HepG2 (cell line): Measurements from ENCODE around the gene FGD2. TPM values are rescaled to one million over a fixed set of nuclear protein-coding genes. Genes with fewer than 3 reads are reported as not detected.

Experiments
- CBX5 ChIP-seq: sonication (generic); formaldehyde crosslinking; IDR thresholded peaks from 2 replicates; pipeline ENCODE4 v1.4.0; 2020; ENCODE audit warnings: missing genetic modification reagents, borderline replicate concordance
- JARID2 ChIP-seq: sonication (generic); formaldehyde crosslinking; IDR thresholded peaks from 2 replicates; pipeline ENCODE4 v1.8.1; 2023; ENCODE audit warnings: missing genetic modification reagents, inconsistent platforms; ENCODE audit not compliant: insufficient replicate concordance
- JUNB ChIP-seq: sonication (generic); formaldehyde crosslinking; IDR thresholded peaks from 2 replicates; pipeline ENCODE4 v1.8.0; 2022; ENCODE audit warnings: missing genetic modification reagents, mild to moderate bottlenecking, borderline replicate concordance
- MTA1 ChIP-seq: sonication (generic); formaldehyde crosslinking; IDR thresholded peaks from 2 replicates; pipeline ENCODE4 v1.4.0; 2020; ENCODE audit warnings: missing genetic modification reagents, mild to moderate bottlenecking, borderline replicate concordance
- RXRA ChIP-seq: sonication (generic); formaldehyde crosslinking; IDR thresholded peaks from 2 replicates; pipeline ENCODE4 v1.5.1; 2020; ENCODE audit warnings: missing genetic modification reagents
- TRIM24 ChIP-seq: sonication (generic); formaldehyde crosslinking; IDR thresholded peaks from 2 replicates; pipeline ENCODE4 v1.8.0; 2022; ENCODE audit warnings: mild to moderate bottlenecking, missing genetic modification reagents
- ZBTB20 ChIP-seq: sonication (generic); formaldehyde crosslinking; IDR thresholded peaks from 2 replicates; pipeline ENCODE4 v1.8.1; 2023; ENCODE audit warnings: missing genetic modification reagents, low read depth, mild to moderate bottlenecking, borderline replicate concordance
- ZBTB40 ChIP-seq, 2 experiments: fragments of 450-650 bp in 1 of 2; sonication (generic) in 1 of 2; formaldehyde crosslinking in 1 of 2; IDR thresholded peaks; 2 replicates each; pipeline versions ENCODE4 v1.6.1 to v1.8.0; 2016 to 2022; ENCODE audit warnings: antibody characterized with exemption in 1 of 2, mild to moderate bottlenecking in 1 of 2, missing genetic modification reagents in 1 of 2
- ZFP1 ChIP-seq: IDR thresholded peaks from 2 replicates; pipeline ENCODE4 v1.6.1; 2016
- ZFP62 ChIP-seq: sonication (generic); formaldehyde crosslinking; IDR thresholded peaks from 2 replicates; pipeline ENCODE4 v1.4.0; 2020; ENCODE audit warnings: missing genetic modification reagents
- ZNF775 ChIP-seq: sonication (generic); formaldehyde crosslinking; IDR thresholded peaks from 2 replicates; pipeline ENCODE4 v1.4.0; 2020; ENCODE audit warnings: missing genetic modification reagents, mild to moderate bottlenecking, moderate library complexity, borderline replicate concordance
- ZNF850 ChIP-seq: sonication (generic); formaldehyde crosslinking; conservative IDR thresholded peaks from 2 replicates; pipeline ENCODE4 v1.9.0; 2021; ENCODE audit warnings: mild to moderate bottlenecking, missing genetic modification reagents
- ZXDC ChIP-seq: sonication (generic); formaldehyde crosslinking; IDR thresholded peaks from 2 replicates; pipeline ENCODE4 v1.5.0; 2020; ENCODE audit warnings: mild to moderate bottlenecking, missing genetic modification reagents
- ZZZ3 ChIP-seq: sonication (generic); formaldehyde crosslinking; IDR thresholded peaks from 2 replicates; pipeline ENCODE4 v1.4.0; 2020; ENCODE audit warnings: missing genetic modification reagents, mild to moderate bottlenecking, borderline replicate concordance
- polyA plus RNA-seq, 8 experiments: library from polyadenylated mRNA; depleted of rRNA in 3 of 8; stranded (reverse) in 7 of 8; unstranded in 1 of 8; fragments of >200 nt; fragmentation: Illumina TruSeq in 4 of 8; extraction: Trizol in 4 of 8; gene quantifications; 2 replicates each; pipeline versions ENCODE4 v1.2.1 to v1.2.3, GENCODE V29; 2011 to 2016; ENCODE audit warnings: low read depth in 4 of 8, missing spikeins in 1 of 8, mixed read lengths in 1 of 8; ENCODE audit not compliant: insufficient read depth in 1 of 8
- total RNA-seq, 5 experiments: library from RNA; depleted of rRNA; stranded (reverse); fragments of >200 nt; fragmentation: Illumina TruSeq; extraction: Trizol; gene quantifications; 2 replicates each; pipeline ENCODE4 v1.2.3, GENCODE V29; 2016; ENCODE audit warnings: low read depth in 1 of 5
- TF ChIP-seq, protein P1 (sequence below): sonication (generic); formaldehyde crosslinking; IDR thresholded peaks from 2 replicates; pipeline ENCODE4 v1.8.0; 2022; ENCODE audit warnings: missing genetic modification reagents, low read depth, mild to moderate bottlenecking, borderline replicate concordance

FGD2 gene
- total and polyA plus RNA-seq, 2 of the 13 experiments (the other 11 are each of a cell fraction or from before 2014, with no cell fraction given), result not detected

- TF ChIP-seq ZXDC (CRISPR knock-in tag) (0 out of 2 replicates have a peak, but pooled peaks have one; percentile 6), ZBTB20 (no peak), ZFP1 (CRISPR knock-in tag) (no peak), ZZZ3 (CRISPR knock-in tag) (no peak), JARID2 (CRISPR knock-in tag) (no peak), MTA1 (no peak), ZNF775 (CRISPR knock-in tag) (no peak), JUNB (CRISPR knock-in tag) (0 out of 2 replicates have a peak, but pooled peaks have one; percentile 15), CBX5 (CRISPR knock-in tag) (no peak), TRIM24 (CRISPR knock-in tag) (no peak), ZFP62 (CRISPR knock-in tag) (no peak), ZBTB40 (IDR thresholded peaks at IDR 0.05) (peak; percentile 3; the same call in 1 of the 2 replicates), ZBTB40 (CRISPR knock-in tag; IDR thresholded peaks at IDR 0.05) (no peak), RXRA (CRISPR knock-in tag) (no peak), ZNF850 (0 out of 2 replicates have a peak, but pooled peaks have one; percentile 53)
- TF ChIP-seq, protein P1, sequence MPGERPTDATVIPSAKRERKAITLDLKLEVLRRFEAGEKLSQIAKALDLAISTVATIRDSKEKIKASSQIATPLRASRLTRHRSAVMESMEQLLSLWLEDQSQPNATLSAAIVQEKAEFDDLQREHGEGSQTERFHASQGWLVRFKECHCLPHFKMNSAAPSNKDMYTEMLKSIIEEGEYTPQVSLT, result no peak
Observed at GRCh38 chr6:36985417-36985807, 20.0 kb upstream of the FGD2 start (continued).
